Thymus (tissue), 11 donors: ENCODE data around the gene KDSR. TPM values are rescaled to one million over a fixed set of nuclear protein-coding genes. Genes with fewer than 3 reads are reported as not detected.

Source experiments
- DNase-seq, 9 donors: peaks; one replicate each; pipeline ENCODE4 v3.0.0-alpha.2; 2013; ENCODE audit warnings: low spot score in 9 of 9, low read depth in 6 of 9, missing footprints in 1 of 9
- H3K27ac ChIP-seq, 2 donors: one replicate each; pipeline ENCODE4 v1.5.1; 2013; ENCODE audit warnings: control low read depth in 1 of 2, low read depth in 1 of 2, low read length in 1 of 2, mild to moderate bottlenecking in 1 of 2, moderate library complexity in 1 of 2
- H3K27me3 ChIP-seq, 2 donors: one replicate each; pipeline ENCODE4 v1.5.1; 2013; ENCODE audit warnings: low read length in 1 of 2; ENCODE audit not compliant: control insufficient read depth in 2 of 2, insufficient read depth in 1 of 2
- H3K36me3 ChIP-seq, 2 donors: one replicate each; pipeline ENCODE4 v1.5.1; 2013; ENCODE audit warnings: low read length in 1 of 2, mild to moderate bottlenecking in 1 of 2, moderate library complexity in 1 of 2; ENCODE audit not compliant: control insufficient read depth in 2 of 2, insufficient read depth in 2 of 2
- H3K4me1 ChIP-seq, 2 donors: one replicate each; pipeline ENCODE4 v1.5.1; 2013; ENCODE audit warnings: low read length in 2 of 2; ENCODE audit not compliant: control insufficient read depth in 2 of 2, insufficient read depth in 2 of 2
- H3K4me3 ChIP-seq, 2 donors: one replicate each; pipeline ENCODE4 v1.5.1; 2013; ENCODE audit warnings: low read length in 2 of 2, control low read depth in 1 of 2, mild to moderate bottlenecking in 1 of 2
- H3K9me3 ChIP-seq, 2 donors: one replicate each; pipeline ENCODE4 v1.5.1; 2013; ENCODE audit warnings: low read length in 1 of 2, mild to moderate bottlenecking in 1 of 2; ENCODE audit not compliant: control insufficient read depth in 2 of 2, insufficient read depth in 1 of 2
- WGBS: extraction: QIAGEN DNeasy Blood & Tissue Kit; methylation state at CpG from one replicate; pipeline ENCODE4 v1.1.7; 2013; 5-methylcytosine and 5-hydroxymethylcytosine counted together
- polyA plus RNA-seq: library from polyadenylated mRNA; stranded (reverse); fragments of 200-250 nt; gene quantifications from one replicate; pipeline ENCODE4 v1.2.3, GENCODE V29; 2013
- total RNA-seq: library from RNA; stranded (reverse); fragments of 120-200 nt; gene quantifications from one replicate; pipeline ENCODE4 v1.2.4, GENCODE V29; 2013
- donor health status: healthy.

Gene KDSR
- total and polyA plus RNA-seq, 2 donors: 12.2 to 28.0 TPM

GRCh38 chr18:63286926-63287325 lies 80.1 kb downstream of the KDSR start:
- H3K9me3 ChIP-seq: no peaks in the 10 kb centered on the region
- H3K4me3 ChIP-seq: no peak overlapping the region
- H3K27ac ChIP-seq: peak overlapping the region in 1 of 2 donors; percentile 65
- peak in 1 of 9 donors; percentile 35 for DNase-seq
- H3K27me3 ChIP-seq: no peaks in the 10 kb centered on the region
- H3K4me1 ChIP-seq: peaks cover 56 to 60% of the 10 kb centered on the region in 2 donors
- H3K36me3 ChIP-seq: peaks cover 4 to 7% of the 10 kb centered on the region in 2 donors
- WGBS: 92% methylated on average over 4 of the region's 4 CpGs

GRCh38 chr18:63284827-63285733 lies 81.9 kb downstream of the KDSR start:
- peaks cover 40 to 44% of the 10 kb centered on the region in 2 donors for H3K4me1 ChIP-seq
- H3K36me3 ChIP-seq: peaks cover 4 to 11% of the 10 kb centered on the region in 2 donors
- H3K9me3 ChIP-seq: no peaks in the 10 kb centered on the region
- H3K4me3 ChIP-seq: no peak overlapping the region
- no peak for DNase-seq
- no peak overlapping the region for H3K27ac ChIP-seq
- 90% methylated on average over 14 of the region's 14 CpGs for WGBS
- no peaks in the 10 kb centered on the region for H3K27me3 ChIP-seq

- peaks cover 4 to 11% of the 10 kb centered on the region in 2 donors for H3K36me3 ChIP-seq
- H3K27ac ChIP-seq: no peak overlapping the region
- no peaks in the 10 kb centered on the region for H3K27me3 ChIP-seq
- WGBS: 96% methylated on average over 5 of the region's 5 CpGs
- peaks cover 33 to 37% of the 10 kb centered on the region in 2 donors for H3K4me1 ChIP-seq
- H3K9me3 ChIP-seq: no peaks in the 10 kb centered on the region
- no peak for DNase-seq
- H3K4me3 ChIP-seq: no peak overlapping the region
These were observed 82.7 kb downstream of the KDSR start for GRCh38 chr18:63284173-63284799.

- 97% methylated on average over 16 of the region's 16 CpGs for WGBS
- H3K27ac ChIP-seq: no peak overlapping the region
- no peaks in the 10 kb centered on the region for H3K27me3 ChIP-seq
- H3K4me1 ChIP-seq: peaks cover 29 to 31% of the 10 kb centered on the region in 2 donors
- DNase-seq: no peak
- H3K36me3 ChIP-seq: peaks cover 4 to 10% of the 10 kb centered on the region in 2 donors
- no peaks in the 10 kb centered on the region for H3K9me3 ChIP-seq
- H3K4me3 ChIP-seq: no peak overlapping the region
These were observed 83.5 kb downstream of the KDSR start for GRCh38 chr18:63283305-63284094.

GRCh38 chr18:63282793-63283192 lies 84.2 kb downstream of the KDSR start:
- no peak overlapping the region for H3K4me3 ChIP-seq
- H3K27me3 ChIP-seq: no peaks in the 10 kb centered on the region
- peaks cover 28 to 31% of the 10 kb centered on the region in 2 donors for H3K4me1 ChIP-seq
- H3K36me3 ChIP-seq: peaks cover 4 to 8% of the 10 kb centered on the region in 2 donors
- no peak for DNase-seq
- no peak overlapping the region for H3K27ac ChIP-seq
- no peaks in the 10 kb centered on the region for H3K9me3 ChIP-seq

Other genes with a start within 250 kb of the KDSR start
- 17.5 TPM for gene BCL2, start 47.4 kb downstream of the KDSR start, total RNA-seq
- 11.7 TPM for gene BCL2, start 47.4 kb downstream of the KDSR start, polyA plus RNA-seq
- 40.5 TPM for gene VPS4B, start 55.3 kb upstream of the KDSR start, total RNA-seq
- gene VPS4B, start 55.3 kb upstream of the KDSR start, polyA plus RNA-seq: 25.5 TPM
- 6.1 TPM for gene SERPINB5, start 109.8 kb upstream of the KDSR start, total RNA-seq
- 21.9 TPM for gene SERPINB5, start 109.8 kb upstream of the KDSR start, polyA plus RNA-seq
- 2.6 TPM for gene SERPINB12, start 175.2 kb upstream of the KDSR start, total RNA-seq
- 4.0 TPM for gene SERPINB12, start 175.2 kb upstream of the KDSR start, polyA plus RNA-seq
- gene SERPINB13, start 220.1 kb upstream of the KDSR start, total RNA-seq: 0.99 TPM
- gene SERPINB13, start 220.1 kb upstream of the KDSR start, polyA plus RNA-seq: 9.8 TPM